MM.1S (cell line): ENCODE data around the gene ART3.

Experiments used
- CTCF ChIP-seq: fragments of 300-600 bp; sonication (generic); IDR thresholded peaks from 2 replicates; pipeline ENCODE4 v1.5.1; 2016; ENCODE audit warnings: antibody characterized with exemption, low read length, mixed read lengths
- EZH2 ChIP-seq: fragments of 300-600 bp; sonication (generic); optimal IDR thresholded peaks from 2 replicates; pipeline ENCODE3; 2017; ENCODE audit warnings: low read depth, mild to moderate bottlenecking, antibody characterized with exemption, low read length, mixed read lengths
- EZH2phosphoT487 ChIP-seq: fragments of 300-600 bp; sonication (generic); IDR thresholded peaks from 2 replicates; pipeline ENCODE4 v1.6.1; 2018; ENCODE audit warnings: antibody characterized with exemption, low read length

GRCh38 chr4:76083386-76083988 lies 9.0 kb downstream of the ART3 start:
- no peak for TF ChIP-seq CTCF
- TF ChIP-seq EZH2: no peak
- no peak for TF ChIP-seq EZH2phosphoT487
